NCI-H187 treated with DMSO at 0.1 percent for 48 hours (cell line): ENCODE data around the gene CDCA4.
"Not testable (repeated sequence)": the region's sequence is repeated elsewhere in the genome, so short reads cannot be mapped to it uniquely, and the experiment has no call there.

Experiments
- DNase-seq: peaks from one replicate; lab custom pipeline; 2025; lab: John Stamatoyannopoulos, UW

The CDCA4 gene

DNA sequence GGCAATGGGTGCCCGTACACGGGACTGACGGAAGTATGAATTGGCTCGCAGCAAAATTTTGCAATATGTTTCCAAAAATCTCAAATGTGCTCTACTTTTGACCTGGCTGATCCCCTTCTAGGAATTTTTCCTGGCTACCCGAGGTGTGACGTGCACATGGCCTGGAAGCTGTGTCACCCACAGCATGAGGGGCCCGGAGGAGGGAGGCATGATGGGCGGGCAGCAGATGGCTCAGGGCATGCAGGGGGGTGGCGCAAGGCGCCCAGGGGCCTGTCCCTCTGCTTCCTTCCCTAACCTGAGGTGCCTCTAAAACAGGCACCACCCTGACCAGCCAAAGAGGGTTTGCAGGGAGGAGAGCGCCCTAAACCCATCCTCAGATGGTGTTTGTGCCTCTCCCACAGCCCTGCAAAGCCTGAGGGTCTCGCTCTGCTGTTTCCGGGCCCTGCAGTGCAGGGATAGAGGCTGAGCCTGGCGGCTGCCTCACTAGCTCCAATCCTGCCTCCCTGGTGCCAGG lies 37.7 kb upstream of the CDCA4 start:
- DNase-seq: no peak

DNA sequence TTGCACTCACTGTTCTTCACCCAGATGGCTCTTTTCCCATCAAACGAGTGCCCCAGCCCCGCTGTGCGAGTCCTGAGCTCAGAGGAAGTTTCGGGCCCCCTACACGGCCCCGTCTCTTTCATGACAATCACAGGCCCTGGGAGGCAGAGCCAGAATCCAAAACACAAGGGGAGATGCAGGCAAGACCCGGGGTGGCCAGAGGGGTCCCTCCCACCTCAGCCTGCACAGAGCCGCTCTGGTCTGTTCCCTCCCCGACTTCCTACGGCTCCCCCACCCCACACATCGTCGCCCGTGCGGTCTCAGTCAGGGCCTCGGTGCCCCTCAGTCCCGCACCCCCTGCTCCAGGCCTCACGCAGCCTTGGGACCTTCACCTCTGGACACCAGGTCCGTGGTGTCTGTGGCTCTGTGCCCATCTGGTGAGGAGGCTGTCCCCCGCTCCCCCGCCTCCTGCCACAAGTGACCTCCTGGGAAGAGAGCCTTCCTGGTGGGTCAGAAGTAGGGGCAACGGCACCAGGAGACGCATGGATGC lies 35.5 kb upstream of the CDCA4 start:
- no peak for DNase-seq

DNA sequence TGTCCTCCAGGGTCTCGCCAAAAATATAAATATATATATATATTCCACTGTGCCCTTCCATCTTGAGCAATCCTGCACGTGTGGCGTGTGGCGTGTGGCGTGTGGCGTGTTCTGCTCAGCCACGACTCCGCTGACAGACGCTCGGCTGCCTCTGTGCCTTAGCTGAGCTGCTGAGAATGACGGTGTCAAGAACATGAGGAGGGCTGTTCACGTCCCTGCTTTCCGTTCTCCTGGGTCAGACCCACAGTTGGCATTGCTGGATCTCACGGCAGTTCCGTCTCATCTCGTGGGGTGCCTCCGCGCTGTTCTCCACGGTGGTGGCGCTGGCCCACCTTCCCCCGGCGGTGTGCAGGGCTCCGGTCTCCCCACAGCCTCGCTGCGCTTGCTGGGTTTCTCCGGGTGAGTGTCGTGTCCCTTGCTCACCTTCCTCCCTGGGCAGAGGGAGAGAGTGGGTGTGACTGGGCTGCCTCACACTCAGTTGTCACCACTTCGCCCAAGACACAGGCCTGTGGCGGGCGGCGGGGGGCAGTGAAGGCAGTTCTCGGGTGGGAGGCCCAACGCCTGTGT lies 34.9 kb upstream of the CDCA4 start:
- DNase-seq: no peak

DNA sequence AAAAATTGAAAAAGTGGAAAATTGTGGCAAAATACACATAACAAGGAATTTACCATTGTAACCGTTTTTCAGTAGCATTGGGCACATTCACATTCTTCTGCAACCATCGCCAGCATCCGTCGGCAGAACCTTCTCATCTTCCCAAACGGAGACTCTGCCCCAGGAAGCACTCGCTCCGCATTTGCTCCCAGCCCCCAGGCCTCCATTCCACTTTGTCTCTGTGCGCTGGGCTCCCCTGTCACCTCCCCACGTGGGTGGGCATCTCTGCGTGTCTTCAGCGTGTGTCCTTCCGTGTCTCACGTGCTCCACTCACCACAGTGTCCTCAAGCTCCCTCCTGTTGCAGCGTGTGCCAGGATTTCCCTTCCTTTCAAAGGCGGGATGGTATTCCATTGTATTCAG lies 34.5 kb upstream of the CDCA4 start:
- no peak for DNase-seq

DNA sequence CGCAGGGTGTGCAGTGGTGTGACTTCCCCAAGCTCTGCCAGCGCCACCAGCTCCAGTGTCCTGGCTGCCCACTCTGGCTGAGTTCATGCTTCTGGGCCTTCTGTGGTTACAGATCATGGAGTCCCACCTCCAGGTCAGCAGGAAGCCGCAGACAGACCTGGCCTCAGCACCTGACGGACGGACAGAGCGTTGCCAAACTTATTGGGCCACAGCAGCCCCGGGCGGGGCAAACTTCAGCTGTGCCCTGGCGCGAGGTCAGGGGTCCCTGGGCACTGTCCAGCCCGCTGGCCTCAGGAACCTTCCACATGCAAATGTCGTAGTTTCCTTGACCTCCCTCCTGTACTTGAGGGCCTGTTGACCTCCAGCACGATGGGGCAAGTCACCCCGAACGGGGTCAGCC lies 33.1 kb upstream of the CDCA4 start:
- DNase-seq: no peak

DNA sequence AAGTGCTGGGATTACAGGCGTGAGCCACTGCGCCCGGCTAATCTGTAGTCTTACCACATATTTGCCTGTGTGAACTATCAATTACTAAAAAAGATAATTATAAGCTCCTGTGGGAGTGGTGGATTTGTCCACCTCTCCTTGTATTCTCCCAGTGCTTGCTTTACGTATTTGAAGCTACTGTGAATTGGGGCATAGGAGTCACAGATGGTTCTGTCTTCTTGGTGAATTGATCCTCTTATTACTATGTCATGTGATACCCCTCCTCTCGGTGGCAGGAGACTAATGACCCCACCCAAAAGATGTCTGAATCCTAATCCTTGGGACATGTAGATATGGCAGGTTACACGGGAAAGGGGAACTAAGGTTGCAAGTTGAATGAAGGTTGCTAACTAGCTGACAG lies 32.5 kb upstream of the CDCA4 start:
- no peak for DNase-seq

DNA sequence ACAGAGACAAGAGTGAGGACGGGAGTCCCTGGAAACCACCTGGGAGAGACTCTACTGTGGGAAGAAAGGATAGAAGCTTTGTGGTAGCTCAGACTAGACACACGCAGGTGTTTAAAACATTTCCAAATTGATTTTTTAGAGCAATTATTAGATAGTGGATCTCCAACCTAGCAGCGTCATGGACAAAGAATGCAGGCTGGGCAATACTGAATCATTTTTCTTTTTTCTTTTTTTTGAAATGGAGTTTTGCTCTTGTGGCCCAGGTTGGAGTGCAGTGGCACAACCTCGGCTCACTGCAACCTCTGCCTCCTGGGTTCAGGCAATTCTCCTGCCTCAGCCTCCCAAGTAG lies 31.2 kb upstream of the CDCA4 start:
- no peak for DNase-seq

DNA sequence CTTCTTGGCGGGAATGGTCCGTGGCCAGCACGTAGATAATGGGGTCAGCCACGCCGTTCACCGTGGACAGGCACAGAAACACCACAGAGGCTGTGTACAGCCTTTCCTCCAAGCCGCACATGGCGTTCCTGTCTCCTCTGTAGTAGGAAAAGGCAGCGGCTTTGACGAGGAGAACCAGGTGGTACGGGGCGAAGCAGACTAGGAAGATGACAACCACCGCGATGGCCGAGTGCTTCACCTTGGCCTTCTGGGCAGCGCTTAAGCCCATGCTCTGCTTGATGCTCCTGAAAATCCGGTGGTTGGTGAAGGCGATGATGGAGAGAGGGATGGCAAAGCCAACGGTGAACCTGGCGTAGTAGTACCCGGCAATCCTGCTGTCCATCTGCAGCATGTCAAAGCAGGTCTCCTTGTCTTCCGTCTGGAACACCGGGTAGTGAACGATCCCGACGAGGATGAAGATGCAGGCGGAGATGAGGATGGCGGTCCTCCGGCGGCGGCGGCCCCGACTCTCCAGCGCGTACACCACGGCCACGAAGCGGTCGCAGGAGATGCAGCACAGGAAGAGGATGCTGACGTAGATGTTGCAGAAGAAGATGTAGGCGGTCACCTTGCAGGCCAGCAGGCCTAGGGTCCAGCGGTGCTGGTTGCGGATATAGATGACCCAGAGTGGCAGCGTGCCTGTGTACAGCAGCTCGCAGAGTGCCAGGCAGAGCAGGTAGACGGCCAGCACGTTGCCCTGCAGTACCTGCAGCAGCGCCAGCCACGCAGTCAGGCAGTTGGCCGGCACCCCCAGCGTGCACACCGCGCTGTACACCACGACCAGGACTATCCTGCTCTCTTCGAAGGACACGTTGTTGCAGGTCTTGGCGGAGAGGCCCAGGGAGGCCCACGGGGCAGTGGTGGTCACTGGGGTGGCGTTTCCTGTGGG lies 30.6 kb upstream of the CDCA4 start:
- no peak for DNase-seq

DNA sequence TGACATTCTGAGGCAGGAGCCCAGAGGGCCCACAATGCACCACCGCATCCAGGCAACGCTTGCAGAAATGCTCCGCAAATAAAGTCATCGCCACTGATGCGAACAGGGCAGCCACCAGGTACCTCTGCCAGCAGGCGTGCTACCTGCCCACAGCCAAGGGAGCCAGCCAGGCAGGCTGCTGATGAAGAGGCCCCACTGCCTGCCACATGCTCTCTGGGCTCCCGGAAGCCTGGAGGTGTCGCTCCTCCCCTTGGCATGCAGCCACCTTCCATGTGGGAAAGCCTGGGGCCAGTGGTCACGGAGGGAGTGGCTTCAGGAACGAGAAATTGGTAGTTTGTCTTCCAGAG lies 29.6 kb upstream of the CDCA4 start:
- no peak for DNase-seq

DNA sequence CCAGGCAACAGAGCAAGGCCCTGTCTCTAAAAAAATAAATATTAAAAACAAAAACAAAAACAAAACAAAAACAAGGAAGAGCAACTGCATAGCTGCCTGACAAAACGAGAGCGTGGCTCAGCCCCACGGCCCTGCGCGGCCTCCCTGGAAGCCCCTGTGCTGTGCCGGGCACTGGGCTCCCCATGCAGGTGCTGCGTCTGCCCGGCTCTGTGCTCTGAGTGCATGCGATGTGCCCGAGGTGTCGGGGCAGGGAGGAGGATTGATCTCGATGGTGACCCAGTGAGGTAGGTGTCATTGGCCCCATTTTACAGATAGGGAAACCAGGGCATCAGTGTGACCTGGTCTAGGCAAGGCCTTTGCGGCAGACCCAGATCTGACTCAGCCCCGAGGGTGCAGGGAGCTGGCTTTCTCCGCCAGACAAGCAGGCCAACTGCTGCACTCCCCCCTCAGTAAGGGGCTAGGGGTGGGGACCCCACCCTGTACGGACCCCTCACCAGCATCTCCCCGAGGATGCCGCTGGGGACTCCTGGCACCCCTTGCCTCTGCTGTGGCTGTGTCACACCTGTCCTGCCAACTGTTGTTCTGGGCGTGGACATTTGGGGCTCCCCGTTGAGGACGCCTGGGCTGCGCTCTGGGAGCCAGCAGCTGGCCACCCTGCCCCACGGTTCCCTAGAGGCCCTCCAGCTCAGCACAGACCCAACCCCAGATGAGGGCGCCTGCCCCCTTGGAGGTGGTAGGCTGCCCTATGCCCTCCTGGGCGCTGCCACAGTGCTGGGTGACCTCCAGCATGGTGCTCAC lies 29.1 kb upstream of the CDCA4 start:
- DNase-seq: no peak

DNA sequence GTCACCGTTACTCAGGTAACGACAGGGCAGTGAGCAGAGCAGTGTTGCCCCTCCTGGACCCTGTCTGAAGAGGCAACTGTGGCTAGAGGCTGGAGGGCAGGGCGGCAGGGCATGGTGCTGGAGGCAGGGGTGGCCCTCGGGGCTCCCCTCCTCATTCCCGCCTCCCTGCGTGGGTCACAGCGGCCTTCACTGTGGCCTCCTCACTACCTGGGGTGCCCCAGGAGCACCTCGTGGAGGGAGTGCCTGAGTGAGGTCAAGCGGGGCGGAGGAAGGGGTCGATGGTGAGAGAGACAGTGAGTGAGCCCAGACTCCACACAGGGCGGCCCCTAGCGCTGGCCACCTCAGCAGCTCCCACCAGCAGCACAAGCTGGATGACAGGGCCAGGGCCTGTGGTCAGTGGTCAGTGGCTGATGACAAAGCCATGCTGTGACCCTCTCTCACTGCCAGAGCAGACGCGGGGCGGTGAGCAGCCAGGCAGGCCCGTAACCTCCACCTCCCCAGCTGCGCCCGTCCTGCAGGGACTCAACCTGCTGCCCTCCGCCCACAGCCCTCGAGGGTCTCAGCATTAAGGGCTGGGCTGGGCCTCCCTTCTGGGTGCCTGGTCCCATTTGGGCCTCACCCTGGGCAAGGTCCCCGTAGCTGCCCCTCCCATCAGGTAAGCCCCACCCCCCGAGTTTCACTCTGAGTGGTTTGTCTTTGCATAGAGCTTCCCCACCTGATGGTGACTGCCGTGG lies 26.6 kb upstream of the CDCA4 start:
- DNase-seq: no peak

DNA sequence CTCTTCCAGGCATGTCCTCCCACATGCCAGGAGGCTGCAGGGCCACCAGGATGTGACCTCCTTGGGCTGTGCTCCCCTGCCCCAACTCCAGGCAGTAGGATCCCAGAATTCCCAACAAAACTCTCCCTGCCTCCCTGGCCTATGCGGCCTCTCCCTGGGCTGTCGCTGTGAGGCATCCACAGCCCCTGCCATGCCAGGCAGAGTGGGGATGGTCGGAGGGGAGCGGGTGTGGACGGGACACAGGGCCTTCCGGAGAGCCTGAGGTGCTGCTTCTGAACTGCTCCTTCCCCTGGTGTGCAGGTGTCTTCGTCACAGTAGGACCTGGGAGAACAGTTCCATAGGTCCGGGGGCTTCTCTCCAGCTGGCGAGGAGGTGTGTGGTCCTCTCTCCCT lies 26.0 kb upstream of the CDCA4 start:
- no peak for DNase-seq

DNA sequence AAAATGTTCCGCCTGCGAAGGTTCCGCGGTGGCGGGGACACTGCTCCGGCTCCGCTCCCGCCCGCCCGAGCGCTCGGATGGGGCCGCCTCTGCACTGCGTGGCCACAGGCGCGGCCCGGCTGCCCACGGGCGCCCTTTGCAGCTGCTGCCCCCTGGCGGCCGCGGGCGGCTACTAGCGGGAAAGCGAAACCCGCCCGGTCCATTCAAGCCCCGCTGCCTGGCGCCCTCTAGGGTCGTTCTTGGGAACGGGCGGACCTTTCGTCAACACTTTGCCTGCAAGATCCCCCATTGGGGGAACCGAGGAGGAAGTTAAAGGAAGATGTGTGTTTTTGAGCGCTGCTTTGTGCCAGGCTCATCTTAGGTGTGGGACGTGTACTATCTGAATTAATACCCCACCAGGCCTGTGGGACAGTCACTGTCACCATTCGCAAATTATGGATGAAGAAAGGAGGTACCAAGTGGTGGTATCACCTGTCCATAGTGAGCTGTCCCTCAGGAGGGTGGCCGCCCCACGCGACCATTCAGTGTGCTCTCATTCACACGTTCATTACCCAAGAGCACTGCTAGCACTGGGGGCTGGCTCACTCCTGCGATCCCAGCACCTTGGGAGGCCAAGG lies 24.9 kb upstream of the CDCA4 start:
- peak; percentile 17 for DNase-seq

DNA sequence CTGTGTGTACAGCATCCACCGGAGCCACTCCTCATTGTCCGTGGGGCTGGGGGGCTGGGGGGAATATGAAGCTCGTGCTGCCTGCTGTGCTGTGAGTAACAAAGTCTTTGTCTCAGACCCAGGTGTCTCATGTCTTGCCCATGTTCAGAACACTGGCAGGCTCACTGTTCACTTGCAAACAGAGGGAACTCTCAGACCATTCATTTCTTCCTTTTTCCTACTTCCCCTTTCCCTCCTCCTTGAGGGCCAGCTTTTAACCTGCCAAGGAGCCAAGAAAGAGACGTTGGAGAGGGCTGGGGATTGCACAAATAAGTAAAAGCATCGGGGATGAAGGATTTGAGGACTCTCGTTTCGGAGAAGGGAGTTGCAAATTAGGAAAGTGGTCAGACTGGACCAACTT lies 22.8 kb upstream of the CDCA4 start:
- DNase-seq: no peak

DNA sequence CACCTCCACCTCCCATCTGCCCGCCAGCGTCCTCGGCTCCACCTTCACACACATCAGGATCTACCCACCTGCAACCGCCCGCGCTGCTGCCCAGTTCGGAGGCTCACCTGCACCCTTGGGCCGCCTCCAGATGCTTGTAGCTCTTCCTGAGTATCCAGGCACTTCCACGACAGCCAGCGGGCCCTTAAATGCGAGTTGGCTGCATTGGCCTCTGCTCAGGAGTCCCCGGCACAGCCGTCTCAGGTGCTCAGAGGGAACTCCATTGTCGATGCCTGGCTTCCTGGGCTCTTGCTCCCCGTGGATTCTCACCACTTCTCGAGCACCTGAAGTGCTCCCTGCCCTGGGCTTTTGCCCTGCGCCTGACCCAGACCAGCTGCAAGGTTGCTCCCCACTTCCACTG lies 21.9 kb upstream of the CDCA4 start:
- DNase-seq: no peak

DNA sequence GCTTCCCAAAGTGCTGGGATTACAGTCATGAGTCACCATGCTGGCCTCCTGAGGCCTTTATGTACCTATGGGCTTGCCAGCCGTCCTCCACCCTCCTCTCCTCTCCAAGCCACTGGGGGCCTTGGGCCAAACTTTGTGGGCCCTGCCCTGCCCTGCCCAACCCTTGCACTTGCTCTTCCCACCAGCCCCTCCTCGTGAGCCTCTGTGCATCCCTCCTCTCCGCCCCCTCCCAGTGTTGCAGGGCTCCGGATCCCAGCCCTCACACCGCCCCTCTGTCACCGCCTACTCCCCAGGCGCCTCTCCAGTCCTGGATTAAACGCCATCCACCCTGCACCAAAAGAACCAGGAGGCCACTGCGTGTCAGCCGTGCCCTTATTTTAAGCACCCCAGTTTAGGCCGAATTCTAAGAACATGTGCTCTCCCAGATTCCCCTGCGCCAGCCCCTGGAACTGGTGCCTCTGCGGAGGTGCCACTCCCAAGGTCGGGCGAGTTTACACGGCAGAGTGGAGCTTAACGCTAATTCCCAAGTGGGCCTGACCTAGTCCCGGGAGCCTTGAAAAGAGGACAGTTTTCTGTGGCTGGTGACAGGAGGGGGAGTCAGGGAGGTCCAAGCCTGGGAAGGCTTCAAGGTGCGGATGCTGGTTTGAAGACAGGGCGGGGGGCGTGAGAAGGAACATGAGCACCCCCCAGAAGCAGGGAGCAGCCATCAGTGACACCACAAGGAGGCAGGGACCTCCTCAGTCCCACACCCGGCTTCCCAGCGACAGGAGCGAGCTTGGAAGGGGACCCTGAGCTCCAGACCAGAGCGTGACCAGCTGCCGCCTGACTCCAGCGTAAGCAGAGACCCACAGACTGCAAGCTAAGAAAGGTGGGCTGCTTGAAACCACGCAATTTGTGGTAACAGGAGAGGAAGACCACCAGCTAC lies 21.2 kb upstream of the CDCA4 start:
- DNase-seq: no peak

DNA sequence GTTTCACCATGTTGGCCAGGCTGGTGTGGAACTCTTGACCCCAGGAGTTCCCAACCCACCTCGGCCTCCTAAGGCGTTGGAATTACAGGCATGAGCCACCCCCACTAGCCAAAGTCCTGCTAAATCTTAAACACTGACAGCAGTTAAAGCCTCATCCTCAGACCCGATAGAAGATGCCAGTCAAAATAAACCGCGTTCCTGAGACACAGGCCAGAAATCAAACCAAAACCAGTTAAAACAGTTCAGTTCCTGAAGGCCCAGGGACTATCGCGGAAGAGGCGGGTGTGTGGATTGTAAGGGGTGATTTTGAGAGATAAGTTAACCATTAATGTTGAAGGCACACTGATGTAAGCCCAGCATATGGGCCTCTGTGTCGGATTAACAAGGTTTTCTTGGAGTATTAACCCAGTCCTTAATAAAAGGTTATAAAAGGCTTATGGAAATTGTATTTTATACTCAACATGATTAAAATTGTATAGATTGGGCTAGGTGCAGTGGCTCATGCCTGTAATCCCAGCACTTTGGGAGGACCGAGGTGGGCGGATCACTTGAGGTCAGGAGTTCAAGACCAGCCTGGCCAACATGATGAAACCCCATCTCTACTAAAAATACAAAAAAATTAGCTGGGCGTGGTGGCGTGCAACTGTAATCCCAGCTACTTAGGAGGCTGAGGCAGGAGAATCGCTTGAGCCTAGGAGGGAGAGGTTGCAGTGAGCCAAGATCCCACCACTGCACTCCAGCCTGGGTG lies 18.7 kb upstream of the CDCA4 start:
- DNase-seq: no peak

DNA sequence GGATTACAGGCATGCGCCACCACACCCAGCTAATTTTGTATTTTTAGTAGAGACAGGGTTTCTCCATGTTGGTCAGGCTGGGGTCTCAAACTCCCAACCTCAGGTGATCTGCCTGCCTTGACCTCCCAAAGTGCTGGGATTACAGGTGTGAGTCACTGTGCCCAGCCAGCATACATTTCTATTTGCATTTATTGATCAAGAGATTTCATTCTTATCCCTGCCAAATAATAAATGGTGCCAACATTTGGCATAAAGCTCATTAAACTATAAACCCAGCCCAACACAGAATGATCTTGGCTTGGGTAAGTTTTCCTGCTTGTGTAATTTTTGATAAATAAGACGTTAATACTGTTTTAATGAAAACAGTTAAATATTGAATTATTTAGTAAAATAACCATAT lies 14.7 kb upstream of the CDCA4 start:
- DNase-seq: not testable (repeated sequence)

DNA sequence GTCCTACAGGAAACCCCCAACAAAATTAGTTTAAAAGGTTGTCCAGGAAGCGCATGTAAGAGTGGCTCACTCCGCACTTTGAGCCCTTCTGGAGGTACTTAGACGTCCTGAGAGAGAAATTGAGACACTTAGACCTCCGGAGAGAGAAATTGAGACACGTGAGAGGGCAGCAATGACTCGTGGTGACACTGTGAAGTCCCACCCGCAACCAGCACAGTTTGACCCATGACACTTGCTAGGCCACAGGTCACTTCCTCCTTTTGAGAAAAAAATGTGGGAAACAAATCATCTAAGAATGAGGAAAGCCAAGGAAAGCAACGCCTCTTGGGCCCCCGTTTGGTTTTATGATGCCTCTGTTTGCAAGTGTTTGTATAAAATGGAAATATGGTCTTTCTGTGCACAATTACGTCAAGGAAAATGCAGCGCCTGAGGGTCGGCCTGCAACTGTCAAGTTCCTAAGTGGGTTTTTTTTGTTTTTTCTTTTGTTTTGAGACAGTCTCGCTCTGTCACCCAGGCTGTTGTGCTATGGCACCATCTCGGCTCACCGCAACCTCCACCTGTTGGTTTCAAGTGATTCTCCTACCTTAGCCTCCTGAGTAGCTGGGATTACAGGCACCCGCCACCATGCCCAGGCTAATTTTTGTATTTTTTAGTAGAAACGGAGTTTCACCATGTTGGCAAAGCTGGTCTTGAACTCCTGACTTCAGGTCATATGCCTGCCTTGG lies 13.6 kb upstream of the CDCA4 start:
- DNase-seq: no peak
